HG03066 (cell line): ENCODE results near the gene RPL32.
"Not testable (repeated sequence)": the region's sequence is repeated elsewhere in the genome, so short reads cannot be mapped to it uniquely, and the experiment has no call there.

Source experiments
- ATAC-seq: cut with Tn5 transposase; IDR thresholded peaks from one replicate; pipeline ENCODE4 v1.9.1; 2021; ENCODE audit warnings: low read depth; ENCODE audit not compliant: unreplicated experiment

Gene RPL32

DNA sequence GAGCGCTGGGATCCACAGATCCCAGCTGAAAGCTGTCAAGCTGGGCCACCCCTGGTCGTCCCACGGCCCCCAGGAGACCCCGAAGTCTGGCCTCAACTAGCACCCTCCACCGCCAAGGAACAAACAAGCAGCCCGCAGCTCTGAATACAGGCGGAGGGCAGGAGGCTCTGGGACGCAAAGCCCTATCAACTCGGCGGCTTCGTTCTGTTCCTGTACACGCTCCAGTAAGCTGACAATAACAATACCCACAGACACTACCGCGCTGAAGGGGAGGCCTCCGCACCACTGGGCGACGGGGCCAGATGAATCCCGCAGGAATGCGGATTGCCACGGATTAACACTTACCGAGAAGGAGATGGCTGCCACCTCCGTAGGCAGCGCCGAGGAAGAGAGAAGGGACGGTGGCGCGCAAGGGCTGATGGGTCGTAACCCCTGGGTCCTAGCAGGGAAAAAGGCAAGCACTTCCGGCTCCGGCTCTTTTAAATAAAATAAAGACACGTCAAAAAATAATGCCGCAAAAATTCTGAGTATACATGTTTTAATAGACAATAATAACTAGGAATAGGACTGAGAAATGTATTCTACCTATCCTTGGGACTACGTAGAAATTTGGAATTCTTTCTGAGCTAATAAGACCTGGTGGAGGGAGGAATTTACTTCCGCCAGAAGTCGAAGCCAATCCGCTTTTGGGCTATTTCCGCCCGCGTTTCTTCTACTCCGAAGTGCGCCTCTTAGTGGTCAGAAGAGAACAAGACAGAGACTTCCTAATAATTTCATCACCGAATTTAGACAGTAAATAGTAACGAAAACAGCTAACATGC, at the start of gene RPL32:
RPL32 (minus strand) TSS at position 417 of the 821 bp plus-strand sequence. CDS start 1,328 bp downstream, outside the sequence.
- ATAC-seq = peak; percentile 86

DNA sequence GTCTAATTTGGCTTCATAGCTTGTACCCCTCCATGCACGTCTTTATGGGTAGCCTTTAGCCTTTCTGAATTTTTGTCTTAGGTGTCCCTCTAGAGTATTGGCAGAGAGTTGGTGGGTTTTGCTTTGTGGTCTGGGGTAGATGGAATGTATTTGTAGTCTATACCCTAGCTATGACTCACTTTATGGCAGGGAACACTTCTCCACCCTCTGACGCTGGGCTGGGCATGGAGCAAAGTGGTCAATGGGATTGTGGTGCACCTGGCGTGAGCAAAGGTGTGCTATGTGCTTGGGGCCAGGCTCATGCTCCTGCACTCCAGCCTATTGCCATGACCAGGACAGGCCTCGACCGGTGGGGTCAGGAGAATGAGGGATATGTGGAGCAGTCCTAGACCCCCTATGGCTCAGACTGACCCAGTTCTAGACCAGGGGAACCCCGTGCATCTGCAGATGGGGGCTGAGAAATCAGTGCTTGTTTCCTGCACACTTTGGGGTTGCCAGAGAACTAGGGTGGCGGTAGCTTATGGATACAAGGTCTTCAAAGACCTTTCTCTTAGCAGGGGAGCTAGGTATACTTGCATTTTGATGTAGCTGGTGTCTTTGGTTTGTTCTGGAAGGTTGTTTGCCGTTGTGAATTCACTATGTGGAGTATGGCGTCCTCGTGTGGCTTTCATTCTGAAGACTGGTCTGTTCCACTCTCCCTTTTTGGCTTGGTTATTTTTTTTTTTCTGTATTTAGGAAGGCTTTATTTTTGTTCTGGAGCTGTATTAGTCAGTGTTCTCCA, 49.4 kb upstream of the RPL32 start:
- ATAC-seq = no peak

DNA sequence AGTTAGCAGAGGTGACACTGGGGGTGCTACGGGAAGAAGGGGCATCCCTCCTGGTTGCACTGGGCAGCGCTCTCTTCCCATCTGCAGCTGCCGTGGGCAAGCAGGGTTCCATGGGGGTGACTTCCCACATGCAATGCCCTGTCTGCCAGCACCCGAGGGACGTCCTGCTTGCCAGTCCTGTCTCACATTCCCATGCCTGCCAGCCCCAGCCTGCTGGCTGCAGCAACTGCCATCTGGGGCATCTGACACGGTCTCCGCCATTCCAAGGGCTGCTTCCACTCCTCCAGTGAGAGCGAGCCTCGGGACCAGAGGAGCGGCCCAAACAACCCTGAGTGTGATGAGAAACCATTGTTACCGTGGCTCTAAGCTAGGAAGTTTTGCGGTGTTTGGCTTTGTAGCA, 45.4 kb upstream of the RPL32 start:
- no peak for ATAC-seq

DNA sequence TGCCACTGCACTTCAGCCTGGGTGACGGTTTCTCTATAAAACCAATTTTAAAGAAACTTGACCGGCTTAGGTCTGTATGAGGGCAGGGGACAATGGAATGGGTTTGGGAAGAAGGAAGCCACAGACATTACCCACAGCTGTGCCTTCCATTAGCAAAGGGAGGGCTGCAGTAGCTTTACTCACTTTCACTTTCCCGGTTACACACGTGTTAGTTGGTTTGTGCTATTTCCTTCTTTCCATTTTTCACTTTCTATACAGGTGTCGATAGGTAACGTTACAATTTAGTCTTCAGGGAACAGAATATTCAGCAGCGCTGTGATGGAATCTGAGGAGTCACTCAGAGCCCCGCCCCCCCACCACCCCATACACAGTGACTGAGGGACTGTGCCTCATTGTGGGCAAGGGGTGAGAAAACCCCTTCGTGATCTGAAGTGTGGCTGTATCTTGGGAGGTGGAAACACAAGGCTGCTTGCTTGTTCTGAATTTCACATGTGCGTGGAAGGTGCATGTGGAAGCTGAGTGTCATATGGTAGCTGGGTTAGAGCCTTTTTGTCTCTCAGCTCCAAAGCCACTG, 44.8 kb upstream of the RPL32 start:
- ATAC-seq = no peak

DNA sequence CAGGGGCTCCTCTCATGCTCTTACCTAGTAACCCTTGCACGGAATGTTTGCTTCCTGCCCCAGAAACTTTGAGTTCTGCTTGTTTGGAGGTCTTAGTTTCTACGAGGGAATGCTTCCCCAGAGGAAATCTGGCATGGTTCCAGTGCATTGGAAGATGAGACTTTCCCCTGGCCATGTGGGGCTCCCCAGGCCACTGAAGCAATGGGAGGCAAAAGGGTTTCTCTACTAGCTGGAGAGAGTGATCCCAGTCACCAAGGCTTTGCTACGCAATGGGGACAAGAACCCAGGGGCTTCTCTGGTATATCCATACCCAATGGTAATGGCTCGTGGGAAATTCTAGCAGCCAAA, 44.2 kb upstream of the RPL32 start:
- ATAC-seq = no peak

DNA sequence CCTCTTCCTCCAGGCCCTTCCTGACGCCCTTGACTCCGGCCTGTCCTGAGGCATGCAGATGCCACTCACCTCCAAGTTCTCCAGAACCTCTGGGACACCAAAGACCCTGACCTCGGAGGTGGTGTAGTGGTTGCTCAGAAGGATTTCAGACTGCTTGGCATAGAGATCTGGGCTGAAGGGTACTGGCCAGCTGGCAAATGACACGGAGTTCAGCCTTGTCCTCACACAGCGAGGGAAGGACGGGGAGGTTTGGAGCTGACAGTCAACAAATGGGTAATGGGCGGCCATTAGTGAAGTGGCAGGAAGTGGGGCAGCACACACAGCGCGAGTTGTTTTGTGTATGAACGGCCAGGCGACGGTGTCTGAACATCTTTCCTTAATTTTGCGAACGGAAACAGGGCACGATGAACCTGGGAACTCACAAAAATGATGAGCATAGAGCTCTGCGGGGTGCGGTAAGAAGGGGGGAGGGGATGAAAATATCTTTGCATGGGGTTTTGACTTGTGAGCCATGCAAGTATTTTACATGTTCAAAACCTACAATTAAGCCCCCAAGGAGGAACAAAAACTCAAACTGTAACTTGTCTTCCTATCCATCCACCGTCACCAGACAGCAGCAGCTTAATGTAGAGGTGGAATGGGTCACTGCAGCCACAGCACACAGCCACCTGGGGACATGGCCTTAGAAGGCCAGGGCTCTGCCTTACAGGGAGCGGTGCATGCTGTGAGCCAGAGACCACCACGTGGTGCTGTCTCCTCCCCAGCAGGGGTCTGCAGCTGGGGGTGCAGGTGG, 43.6 kb upstream of the RPL32 start:
- no peak for ATAC-seq

DNA sequence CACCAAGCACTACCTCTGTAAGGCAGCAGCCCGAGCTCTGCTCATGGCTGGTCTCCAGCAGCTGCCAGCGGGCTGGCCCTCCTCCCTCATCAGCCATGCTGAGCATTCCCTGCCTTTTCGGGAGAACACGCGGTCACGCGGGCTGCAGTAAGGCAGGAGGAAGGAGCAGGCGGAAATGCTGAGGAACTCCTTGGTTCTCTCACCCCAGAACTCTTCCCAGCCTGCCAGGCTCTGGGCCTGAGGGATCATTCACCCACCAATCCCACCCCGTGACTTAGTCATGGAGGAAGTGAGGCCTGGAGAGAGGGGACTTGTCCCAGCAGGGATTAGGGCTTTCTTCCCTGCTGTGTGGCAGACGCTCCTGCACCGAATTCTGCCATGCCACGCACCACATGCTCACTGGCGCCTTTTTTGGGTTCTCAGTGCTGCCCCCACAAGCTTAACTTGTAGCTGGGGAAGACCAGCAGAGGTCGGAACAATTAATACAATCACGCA, 42.9 kb upstream of the RPL32 start:
- no peak for ATAC-seq

DNA sequence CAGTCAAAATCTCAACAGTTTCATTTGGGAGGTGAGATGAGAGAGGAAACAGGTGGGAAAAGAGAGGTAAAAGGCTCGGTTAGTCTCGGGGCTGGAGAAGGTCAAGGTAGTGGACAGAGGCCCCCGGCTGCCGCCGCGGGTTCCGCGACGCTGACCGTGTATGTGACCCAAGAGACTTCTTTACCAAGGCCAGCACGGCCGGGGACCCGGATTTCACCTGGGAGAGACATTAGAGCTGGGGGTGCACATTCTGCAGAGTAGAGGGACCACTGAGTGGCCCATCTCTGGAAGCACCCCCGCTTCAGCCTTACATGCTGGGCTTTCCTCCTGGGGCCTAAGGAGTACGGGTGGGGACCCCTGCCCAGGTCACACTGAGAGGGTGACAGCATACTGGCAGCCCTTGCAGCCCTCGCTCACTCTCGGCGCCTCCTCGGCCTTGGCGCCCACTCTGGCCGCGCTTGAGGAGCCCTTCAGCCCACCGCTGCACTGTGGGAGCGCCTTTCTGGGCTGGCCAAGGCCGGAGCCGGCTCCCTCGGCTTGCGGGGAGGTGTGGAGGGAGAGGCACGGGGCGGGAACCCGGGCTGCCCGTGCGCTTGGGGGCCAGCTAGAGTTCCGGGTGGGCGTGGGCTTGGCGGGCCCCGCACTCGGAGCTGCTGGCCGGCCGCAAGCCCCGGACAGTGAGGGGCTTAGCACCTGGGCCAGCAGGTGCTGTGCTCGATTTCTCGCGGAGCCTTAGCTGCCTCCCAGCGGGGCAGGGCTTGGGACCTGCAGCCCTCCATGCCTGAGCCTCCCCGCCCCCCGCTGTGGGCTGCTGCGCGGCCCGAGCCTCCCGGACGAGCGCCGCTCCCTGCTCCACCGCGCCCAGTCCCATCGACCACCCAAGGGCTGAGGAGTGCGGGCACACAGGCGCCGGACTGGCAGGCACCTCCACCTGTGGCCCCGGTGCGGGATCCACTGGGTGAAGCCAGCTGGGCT, 41.3 kb upstream of the RPL32 start:
- ATAC-seq = no peak

DNA sequence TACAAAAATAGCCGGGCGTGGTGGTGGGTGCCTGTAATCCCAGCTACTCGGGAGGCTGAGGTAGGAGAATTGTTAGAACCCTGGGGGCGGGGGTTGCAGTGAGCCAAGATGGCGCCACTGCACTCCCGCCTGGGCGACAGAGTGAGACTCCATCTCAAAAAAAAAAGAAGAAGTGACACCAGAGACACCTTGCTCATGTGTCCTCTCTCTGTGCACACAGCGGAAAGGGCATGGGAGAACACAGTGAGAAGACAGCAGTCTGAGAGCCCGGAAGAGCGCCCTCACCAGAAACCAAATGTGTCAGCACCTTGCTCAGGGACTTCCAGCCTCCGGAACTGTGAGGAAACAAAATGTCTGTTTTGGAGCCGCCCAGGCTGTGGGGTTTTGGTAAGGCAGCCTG, 40.5 kb upstream of the RPL32 start:
- ATAC-seq = peak; percentile 67

DNA sequence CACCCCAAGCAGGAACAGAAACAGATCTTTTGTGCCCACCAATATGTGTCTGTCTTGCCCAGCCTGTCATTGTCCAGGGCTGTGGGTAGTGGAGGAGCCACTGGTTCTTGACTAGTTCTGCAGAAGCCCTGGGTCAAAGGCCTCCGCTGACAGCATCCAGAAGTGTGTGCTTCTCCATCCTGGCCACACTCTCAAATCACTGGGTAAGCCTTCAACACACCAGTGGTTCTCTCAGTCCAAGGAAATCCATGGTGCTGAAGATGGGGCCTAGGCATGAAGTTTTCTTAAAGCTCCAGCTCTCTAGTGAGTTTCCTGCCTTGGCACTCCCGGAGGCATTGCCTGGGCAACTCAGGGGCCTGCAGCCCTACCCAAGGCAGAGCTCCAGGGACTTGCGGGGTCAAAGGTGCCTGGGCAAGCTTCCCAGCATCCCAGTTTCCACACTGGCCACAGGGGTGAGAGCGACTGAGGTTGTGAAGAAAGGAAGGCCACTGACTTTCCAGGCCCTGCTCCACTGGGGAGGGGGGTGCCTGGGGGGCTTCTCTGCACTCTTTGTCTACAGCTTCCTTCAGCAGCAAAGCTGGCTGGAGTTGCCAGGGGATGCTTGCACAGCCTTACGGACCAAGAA, 37.9 kb upstream of the RPL32 start:
- no peak for ATAC-seq

DNA sequence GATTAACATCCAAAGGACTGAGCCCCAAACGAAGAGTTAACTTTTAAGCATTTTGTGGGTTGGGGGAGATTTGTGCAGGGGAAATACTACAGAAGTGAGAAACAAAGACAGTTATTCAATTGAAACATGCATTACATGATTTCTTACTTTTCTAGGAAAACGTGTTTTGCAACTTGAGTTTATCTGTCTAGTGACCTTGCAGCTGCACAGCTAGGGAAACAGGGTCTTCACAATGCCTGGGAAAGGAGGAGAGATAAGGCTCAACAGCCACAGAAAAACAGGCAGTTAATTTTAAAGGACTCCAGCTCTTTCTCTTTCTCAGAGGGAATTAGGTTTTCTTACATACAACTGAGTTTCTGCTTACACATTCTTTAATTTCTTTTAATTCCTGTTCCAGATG, 37.4 kb upstream of the RPL32 start:
- ATAC-seq = not testable (repeated sequence)

DNA sequence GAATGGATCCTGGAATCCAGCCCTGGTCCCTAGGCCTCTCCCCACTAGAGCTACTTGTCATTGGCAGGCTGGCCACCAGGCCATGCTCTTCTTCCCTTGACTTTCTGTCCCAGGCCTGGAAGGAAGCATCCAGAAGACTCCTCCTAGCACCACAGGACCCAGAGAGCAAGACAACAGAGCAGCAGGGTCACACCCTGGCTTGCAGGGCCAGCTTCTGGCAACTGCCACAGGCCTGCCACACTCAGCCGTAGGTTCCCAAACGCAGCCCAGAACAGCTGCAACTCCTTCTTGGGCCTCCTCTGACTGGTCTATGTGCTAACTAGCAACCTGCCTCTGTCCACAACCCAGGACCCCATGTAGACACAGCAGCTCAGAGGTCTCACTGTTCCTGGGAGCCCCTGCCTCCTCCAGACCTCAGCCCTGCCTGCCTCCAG, 36.8 kb upstream of the RPL32 start:
- ATAC-seq = no peak

DNA sequence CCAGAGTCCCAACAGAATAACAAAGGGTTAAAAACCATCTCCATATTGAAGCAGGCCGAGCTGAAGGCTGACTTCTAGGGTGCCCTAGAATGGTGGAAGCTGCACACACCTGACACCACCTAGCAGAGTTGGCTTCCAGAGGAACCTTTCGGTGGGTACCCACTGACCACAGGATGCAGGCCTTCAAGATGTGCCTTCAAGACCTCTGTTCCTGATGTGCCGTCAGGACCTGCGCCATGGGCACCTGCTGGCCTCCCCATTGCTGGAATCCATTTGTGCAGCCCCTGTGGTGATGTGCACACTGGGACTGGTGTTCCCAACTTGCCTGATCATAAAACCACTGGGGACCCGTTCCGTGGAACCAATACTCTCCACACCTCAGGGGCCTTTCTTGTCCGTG, 35.7 kb upstream of the RPL32 start:
- ATAC-seq = no peak

DNA sequence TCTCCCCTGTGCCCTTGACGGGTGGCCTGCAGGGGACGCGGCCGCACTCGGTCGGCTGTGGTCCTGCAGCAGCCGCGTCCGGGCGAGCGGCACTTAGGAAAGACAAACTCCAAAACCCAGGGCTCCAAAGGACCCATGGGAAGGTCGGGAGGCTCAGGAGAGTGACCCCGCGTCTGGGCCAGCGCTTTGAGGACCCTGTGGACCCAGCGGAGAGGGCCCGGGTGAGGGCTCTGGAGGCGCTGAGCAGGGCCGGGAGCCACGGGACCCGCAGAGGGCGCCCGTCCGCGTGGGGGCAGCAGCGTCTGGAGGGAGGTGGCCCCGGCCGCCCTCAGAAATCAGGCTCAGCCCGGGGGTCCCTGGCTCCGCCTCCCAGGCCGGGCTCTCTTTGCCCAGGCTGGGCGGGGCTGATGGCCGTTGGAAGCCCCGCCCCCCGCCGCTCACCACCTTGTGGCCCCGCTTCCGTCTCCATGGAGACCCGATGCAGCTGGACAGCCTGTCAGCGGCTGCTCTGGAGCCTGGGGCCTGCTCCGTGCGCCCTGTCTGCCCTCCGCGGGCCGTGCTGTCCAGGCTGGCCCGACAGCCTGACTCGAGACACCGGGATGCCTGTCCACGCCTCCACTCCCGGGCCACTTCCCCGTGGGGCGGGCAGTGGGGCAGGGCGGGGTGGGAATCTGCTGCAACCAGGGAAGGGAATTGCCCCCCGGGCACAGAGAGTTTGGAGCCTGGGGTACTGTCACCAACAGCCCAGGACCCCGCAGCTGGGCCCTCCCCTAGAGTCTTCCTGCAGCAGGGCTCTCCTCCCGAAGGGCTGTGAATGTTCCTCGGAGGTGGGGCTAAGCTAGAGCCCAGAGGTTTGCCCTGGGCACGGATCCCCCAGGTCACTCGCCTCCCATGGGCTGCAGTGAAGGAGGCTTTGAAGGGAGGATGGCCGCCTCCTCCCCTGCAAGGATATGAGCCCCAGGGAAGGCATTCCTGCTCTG, 34.8 kb upstream of the RPL32 start:
- no peak for ATAC-seq

DNA sequence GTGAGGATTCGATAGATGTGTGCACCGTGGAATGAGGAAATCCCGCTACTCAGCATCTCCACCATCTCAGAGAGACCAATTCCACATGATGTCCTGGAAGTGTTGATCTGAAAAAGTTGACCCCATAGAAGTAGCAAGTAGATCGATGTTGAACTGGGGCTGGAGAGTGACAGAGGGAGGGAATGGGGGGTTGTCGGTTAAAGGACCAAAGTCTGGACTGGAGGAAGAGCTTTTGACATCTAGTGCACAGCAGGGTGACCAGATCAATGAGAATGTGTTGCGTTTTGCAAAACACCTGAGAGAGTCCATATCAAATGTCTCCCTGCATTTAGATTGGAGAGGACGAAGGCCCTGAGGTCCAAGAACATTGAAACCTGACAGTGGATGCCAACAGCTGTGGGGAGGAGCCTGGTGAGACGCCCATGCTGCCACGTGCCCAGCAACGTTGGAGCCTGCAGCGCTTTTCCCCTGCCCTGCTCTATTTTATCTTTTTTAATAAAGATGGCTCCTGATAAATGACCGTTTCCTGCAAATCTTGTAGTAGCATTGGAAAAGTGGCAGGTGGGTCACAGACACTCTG, 30.1 kb upstream of the RPL32 start:
- ATAC-seq = no peak

DNA sequence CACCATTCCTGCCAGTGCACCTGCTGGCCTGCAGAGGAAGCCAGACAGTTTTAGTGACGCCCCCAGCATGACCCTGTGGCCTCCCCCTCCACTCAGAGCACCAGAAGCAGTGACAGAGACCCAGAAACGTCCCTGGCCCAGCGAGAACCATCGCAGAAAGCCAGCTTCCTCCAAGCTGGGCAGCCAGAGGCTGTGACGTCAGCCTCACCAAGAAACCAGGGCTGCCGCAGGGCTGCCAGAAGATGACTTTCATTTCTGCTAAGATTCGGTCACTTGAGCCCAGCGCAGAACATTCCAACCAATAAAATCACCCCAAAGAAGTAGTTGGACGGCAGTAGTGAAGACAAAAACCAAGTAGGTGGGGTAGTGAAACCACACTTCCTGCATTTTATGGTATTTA, 29.6 kb upstream of the RPL32 start:
- ATAC-seq = no peak

DNA sequence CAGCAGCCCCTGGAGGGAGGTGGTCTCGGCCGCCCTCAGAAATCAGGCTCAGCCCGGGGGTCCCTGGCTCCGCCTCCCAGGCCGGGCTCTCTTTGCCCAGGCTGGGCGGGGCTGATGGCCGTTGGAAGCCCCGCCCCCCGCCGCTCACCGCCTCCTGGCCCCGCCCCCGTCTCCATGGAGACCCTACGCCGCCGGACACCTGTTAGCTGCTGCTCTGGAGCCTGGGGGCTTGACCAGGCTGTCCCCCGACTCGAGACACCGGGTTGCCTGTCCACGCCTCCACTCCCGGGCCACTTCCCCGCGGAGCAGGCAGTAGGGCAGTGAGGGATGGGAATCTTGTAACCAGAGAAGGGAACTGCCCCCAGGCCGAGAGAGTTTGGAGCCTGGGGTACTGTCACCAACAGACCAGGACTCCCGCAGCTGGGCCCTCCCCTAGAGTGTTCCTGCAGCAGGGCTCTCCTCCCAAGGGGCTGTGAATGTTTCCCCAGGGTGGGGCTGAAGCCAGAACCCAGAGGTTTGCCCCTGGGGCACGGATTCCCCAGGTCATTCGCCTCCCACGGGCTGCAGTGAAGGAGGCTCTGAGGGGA, 27.8 kb upstream of the RPL32 start:
- no peak for ATAC-seq
